ENCODE results near the gene CYB561A3. TPM values are rescaled to one million over a fixed set of nuclear protein-coding genes. Genes with fewer than 3 reads are reported as not detected.

Gene CYB561A3
- total RNA-seq, 2 donors from 2014 or later = 64.2 to 88.5 TPM

DNA sequence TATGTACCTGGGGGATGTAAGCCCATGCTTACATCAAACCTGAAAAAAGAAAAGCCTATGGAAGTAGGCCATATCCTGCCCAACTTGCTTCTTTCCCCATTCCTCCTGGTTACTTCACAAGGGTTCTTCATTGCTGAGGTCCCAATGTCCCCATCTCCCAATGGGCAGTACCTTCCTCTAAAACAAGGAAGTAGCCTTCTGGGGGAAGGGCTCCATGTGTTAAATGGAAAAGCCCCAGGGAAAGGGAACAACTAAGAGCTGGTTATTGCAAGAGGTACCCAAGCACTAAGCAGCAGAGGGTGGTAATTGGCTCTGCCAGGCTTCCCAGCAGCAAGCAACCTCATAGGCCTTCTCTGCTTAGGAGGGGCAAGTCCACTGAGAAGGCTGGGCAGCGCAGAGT lies 42.0 kb upstream of the CYB561A3 start:
- TF ChIP-seq, protein P1, sequence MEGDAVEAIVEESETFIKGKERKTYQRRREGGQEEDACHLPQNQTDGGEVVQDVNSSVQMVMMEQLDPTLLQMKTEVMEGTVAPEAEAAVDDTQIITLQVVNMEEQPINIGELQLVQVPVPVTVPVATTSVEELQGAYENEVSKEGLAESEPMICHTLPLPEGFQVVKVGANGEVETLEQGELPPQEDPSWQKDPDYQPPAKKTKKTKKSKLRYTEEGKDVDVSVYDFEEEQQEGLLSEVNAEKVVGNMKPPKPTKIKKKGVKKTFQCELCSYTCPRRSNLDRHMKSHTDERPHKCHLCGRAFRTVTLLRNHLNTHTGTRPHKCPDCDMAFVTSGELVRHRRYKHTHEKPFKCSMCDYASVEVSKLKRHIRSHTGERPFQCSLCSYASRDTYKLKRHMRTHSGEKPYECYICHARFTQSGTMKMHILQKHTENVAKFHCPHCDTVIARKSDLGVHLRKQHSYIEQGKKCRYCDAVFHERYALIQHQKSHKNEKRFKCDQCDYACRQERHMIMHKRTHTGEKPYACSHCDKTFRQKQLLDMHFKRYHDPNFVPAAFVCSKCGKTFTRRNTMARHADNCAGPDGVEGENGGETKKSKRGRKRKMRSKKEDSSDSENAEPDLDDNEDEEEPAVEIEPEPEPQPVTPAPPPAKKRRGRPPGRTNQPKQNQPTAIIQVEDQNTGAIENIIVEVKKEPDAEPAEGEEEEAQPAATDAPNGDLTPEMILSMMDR (IDR thresholded peaks at IDR 0.05) = no peak
- Histone ChIP-seq H3K27me3 (no peaks in the 10 kb centered on the region), H3K27ac (no peak overlapping the region), H3K4me1 (no peaks in the 10 kb centered on the region), H3K9me3 (no peaks in the 10 kb centered on the region), H3K36me3 (peaks cover 8% of the 10 kb centered on the region), H3K9ac (ENCODE audit: low read depth in 2 of 2, low read length in 2 of 2) (no peak overlapping the region), H3K4me3 (no peak overlapping the region)
- intact Hi-C loops (cut with DNase I) = no loop called here
- no peak for DNase-seq

DNA sequence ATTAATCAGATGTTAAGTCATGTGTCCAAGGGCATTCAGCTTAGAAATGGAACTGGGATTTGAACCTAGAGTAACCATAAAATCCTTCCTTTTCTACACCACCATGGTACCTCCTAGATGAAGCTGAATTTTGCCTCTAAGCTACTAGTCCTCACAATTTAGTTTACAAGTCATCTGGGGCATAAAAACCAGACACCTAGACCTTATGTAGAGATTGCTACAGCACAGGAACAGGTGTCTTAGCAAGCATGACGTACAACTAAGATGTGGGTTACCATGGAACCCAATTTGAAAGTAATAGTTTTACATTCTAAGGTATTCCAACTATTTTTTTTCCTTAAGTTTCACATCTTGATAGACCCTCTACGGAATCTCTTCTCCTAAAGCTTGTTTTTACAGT lies 39.9 kb upstream of the CYB561A3 start:
- Histone ChIP-seq H3K9me3 (no peaks in the 10 kb centered on the region), H3K4me1 (no peaks in the 10 kb centered on the region), H3K27me3 (no peaks in the 10 kb centered on the region), H3K9ac (ENCODE audit: low read depth in 2 of 2, low read length in 2 of 2) (no peak overlapping the region), H3K36me3 (peaks cover 8% of the 10 kb centered on the region), H3K27ac (no peak overlapping the region), H3K4me3 (no peak overlapping the region)
- no peak for DNase-seq
- TF ChIP-seq, protein P1 (IDR thresholded peaks at IDR 0.05) = no peak
- intact Hi-C loops (cut with DNase I) = no loop called here

DNA sequence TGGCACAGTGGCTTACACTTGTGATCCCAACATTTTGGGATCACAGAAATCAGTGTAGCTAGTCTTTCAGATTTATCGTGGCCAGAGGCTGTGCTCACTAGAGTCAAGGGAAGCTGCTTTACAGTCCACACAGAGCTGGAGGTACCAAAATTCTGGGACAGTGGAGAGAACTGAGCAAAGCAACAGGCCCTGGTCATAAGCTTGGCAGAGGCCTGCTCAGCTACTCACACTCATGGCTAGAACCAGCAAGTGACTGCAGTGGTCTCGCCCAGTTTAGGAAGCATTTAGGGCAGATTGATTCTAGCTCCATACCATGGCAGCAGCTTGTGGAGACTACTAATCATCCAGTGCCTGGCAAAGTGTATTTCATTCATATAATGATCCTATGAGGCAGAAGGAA lies 39.5 kb upstream of the CYB561A3 start:
- Histone ChIP-seq H3K4me1 (no peaks in the 10 kb centered on the region), H3K4me3 (no peak overlapping the region), H3K9me3 (no peaks in the 10 kb centered on the region), H3K36me3 (peaks cover 7% of the 10 kb centered on the region), H3K9ac (ENCODE audit: low read depth in 2 of 2, low read length in 2 of 2) (no peak overlapping the region), H3K27ac (no peak overlapping the region), H3K27me3 (no peaks in the 10 kb centered on the region)
- intact Hi-C loops (cut with DNase I) = no loop called here
- TF ChIP-seq, protein P1 (IDR thresholded peaks at IDR 0.05) = no peak
- DNase-seq = no peak

DNA sequence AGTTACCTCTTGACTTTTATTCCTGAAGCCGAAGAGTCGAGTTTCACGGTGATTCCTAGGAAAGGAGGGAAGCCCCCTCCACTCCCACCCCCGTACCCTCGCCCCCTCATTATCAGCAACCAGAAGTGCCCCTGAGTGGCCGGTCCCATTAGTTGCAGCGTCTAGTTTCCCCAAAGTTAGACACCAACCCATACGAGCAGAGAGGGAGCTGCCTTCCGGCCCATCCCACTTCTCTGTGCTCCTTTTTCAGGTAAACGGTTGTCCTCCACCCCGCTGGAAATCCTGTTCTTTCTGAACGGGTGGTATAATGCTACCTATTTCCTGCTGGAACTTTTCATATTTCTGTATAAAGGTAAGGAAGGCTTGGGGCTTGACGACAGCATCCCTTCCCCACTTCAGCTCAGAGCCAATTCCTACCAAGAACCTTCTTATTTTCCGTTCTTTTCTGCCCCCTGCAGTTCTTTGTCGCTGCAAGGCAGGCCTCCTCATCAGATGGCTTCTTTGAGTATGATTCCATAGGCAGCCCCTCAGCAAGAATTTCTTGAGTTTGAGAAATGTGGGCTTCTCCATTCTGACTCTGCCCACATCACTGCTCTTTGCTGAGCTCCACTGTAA lies 31.4 kb upstream of the CYB561A3 start:
- Histone ChIP-seq H3K4me1 (peaks cover 4% of the 10 kb centered on the region), H3K4me3 (peak overlapping the region; percentile 69), H3K27me3 (no peaks in the 10 kb centered on the region), H3K9me3 (no peaks in the 10 kb centered on the region), H3K27ac (peak overlapping the region; percentile 70), H3K9ac (ENCODE audit: low read depth in 2 of 2, low read length in 2 of 2) (peak overlapping the region; percentile 90 to 92), H3K36me3 (no peaks in the 10 kb centered on the region)
- intact Hi-C loops (cut with DNase I) = no loop called here
- DNase-seq = peak; percentile 34
- TF ChIP-seq, protein P1 (IDR thresholded peaks at IDR 0.05) = no peak

DNA sequence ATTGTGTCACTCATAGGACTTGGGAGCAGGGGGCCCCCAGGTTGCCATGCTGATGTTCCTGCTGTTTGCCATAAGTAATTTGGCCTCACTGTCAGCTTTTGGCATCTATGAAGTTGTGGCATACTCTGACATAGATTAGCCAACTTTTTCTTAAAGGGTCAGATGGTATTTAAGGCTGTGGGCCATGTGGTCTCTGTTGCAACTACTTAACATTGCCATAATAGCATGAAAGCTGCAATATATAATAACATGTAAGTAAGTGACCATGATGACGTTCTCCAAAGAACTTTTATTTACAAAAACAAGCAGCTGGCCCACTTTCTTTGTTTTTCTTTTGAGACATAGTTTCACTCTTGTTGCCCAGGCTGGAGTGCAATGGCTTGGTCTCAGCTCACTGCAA lies 28.5 kb upstream of the CYB561A3 start:
- TF ChIP-seq, protein P1 (IDR thresholded peaks at IDR 0.05) = no peak
- H3K27me3 ChIP-seq = no peaks in the 10 kb centered on the region
- no peak overlapping the region for H3K4me3 ChIP-seq
- H3K9ac ChIP-seq (ENCODE audit: low read depth in 2 of 2, low read length in 2 of 2) = no peak overlapping the region
- H3K9me3 ChIP-seq = no peaks in the 10 kb centered on the region
- intact Hi-C loops (cut with DNase I) = no loop called here
- no peak overlapping the region for H3K27ac ChIP-seq
- H3K36me3 ChIP-seq = no peaks in the 10 kb centered on the region
- peaks cover 4% of the 10 kb centered on the region for H3K4me1 ChIP-seq
- DNase-seq = no peak

Data from colonic mucosa (tissue), 4 donors.